Measurements from ENCODE around the gene CADPS.

DNA sequence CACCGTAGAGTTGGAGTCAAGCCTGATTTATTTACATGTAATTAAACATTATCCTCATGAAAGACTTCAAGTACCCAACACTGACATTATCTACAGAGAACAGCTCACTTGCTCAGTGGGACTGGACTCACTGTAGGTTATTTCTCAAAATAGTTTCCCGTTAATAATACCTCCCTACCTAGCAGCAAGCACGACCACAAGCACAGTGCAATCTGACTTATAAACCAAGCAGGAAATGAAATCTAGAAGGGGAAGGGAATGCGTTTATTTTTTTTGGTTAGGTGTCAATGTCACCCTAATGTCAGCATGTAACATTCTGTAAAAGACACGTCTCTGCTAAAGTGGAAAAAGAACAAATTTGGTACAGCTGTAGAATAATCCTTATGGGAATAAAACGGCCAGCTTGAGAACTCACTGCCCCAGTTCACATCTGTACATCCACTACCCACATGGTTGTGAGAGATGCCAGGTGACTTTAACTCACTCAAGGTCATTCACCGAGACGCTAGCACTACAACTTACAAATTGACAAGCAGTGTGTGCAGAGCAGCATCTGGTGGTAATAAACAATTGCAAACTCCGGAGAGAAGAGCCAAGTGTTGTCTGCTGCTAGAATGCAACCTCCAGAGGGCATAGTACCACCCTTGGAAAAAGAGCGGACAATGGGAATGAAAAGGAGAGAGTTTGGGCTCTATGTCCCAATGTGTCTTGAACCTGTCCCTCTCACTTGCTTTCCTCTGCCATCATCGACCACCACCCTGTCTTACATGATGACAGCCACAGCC, 242.5 kb downstream of the CADPS start:
- TF ChIP-seq, protein P1, sequence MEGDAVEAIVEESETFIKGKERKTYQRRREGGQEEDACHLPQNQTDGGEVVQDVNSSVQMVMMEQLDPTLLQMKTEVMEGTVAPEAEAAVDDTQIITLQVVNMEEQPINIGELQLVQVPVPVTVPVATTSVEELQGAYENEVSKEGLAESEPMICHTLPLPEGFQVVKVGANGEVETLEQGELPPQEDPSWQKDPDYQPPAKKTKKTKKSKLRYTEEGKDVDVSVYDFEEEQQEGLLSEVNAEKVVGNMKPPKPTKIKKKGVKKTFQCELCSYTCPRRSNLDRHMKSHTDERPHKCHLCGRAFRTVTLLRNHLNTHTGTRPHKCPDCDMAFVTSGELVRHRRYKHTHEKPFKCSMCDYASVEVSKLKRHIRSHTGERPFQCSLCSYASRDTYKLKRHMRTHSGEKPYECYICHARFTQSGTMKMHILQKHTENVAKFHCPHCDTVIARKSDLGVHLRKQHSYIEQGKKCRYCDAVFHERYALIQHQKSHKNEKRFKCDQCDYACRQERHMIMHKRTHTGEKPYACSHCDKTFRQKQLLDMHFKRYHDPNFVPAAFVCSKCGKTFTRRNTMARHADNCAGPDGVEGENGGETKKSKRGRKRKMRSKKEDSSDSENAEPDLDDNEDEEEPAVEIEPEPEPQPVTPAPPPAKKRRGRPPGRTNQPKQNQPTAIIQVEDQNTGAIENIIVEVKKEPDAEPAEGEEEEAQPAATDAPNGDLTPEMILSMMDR (conservative IDR thresholded peaks at IDR 0.05; ENCODE audit: low read depth, low read length), result peak; percentile 36; the same call in 1 of the 2 replicates
- no peak for TF ChIP-seq EZH2 (IDR thresholded peaks at IDR 0.05; ENCODE audit: low read length, unreplicated experiment)
- no peak for TF ChIP-seq EZH2phosphoT487 (IDR thresholded peaks at IDR 0.05; ENCODE audit: borderline replicate concordance, low read length)
